Activated T-cell treated with anti-CD3 and anti-CD28 coated beads, Interleukin-2, amount 50 U/mL, for 24 hours (primary cell): Measurements from ENCODE around the gene USPL1.
A peak's percentile ranks its signal among the peaks of the same experiment; 100 is the strongest.

Experiments
- DNase-seq: peaks from one replicate; pipeline ENCODE4 v3.0.0-alpha.2; 2020
- H3K27ac Mint-ChIP-seq: 2 replicates; pipeline ENCODE4 v1.8.0; 2020; ENCODE audit warnings: mild to moderate bottlenecking, mixed read lengths
- H3K27me3 Mint-ChIP-seq: 2 replicates; pipeline ENCODE4 v1.8.0; 2020; ENCODE audit warnings: mixed read lengths
- H3K36me3 Mint-ChIP-seq: 2 replicates; pipeline ENCODE4 v1.8.0; 2020; ENCODE audit warnings: low read depth, mixed read lengths
- H3K4me1 Mint-ChIP-seq: 2 replicates; pipeline ENCODE4 v1.8.0; 2020; ENCODE audit warnings: low read depth, mixed read lengths
- H3K4me3 Mint-ChIP-seq: 2 replicates; pipeline ENCODE4 v1.8.0; 2020; ENCODE audit warnings: mild to moderate bottlenecking, moderate library complexity, mixed read lengths
- H3K9me3 Mint-ChIP-seq: 2 replicates; pipeline ENCODE4 v1.8.0; 2020; ENCODE audit warnings: mixed read lengths

The USPL1 gene

GRCh38 chr13:30617315-30618185 lies at the start of gene USPL1:
Gene USPL1, plus strand, starts transcription at chr13:30617920. Its CDS starts 3,221 bp downstream, at chr13:30621141.
- H3K4me3 Mint-ChIP-seq, result no peak within 1 kb of the TSS

GRCh38 chr13:30569901-30570576 lies 47.7 kb upstream of the USPL1 start:
- Mint-ChIP-seq H3K9me3 (no peaks in the 10 kb centered on the region), H3K27me3 (no peaks in the 10 kb centered on the region), H3K27ac (peak overlapping the region; percentile 2), H3K4me1 (peaks cover 32% of the 10 kb centered on the region), H3K36me3 (no peaks in the 10 kb centered on the region), H3K4me3 (no peak overlapping the region)
- no peak for DNase-seq

More at GRCh38 chr13:30617315-30618185, at the start of gene USPL1:
- Mint-ChIP-seq H3K27me3 (no peaks in the 10 kb centered on the region), H3K36me3 (peaks cover 31% of the 10 kb centered on the region), H3K9me3 (no peaks in the 10 kb centered on the region), H3K4me1 (peaks cover 27% of the 10 kb centered on the region), H3K27ac (no peak within 1 kb of the TSS)
- peak; percentile 99 for DNase-seq

GRCh38 chr13:30570691-30571090 lies 47.0 kb upstream of the USPL1 start:
- Mint-ChIP-seq H3K27me3 (no peaks in the 10 kb centered on the region), H3K9me3 (no peaks in the 10 kb centered on the region), H3K36me3 (no peaks in the 10 kb centered on the region), H3K4me3 (no peak overlapping the region), H3K27ac (no peak overlapping the region), H3K4me1 (peaks cover 32% of the 10 kb centered on the region)
- DNase-seq, result no peak

- no peak for DNase-seq
- Mint-ChIP-seq H3K4me3 (peak overlapping the region; percentile 56), H3K9me3 (no peaks in the 10 kb centered on the region), H3K27ac (peak overlapping the region; percentile 76), H3K27me3 (no peaks in the 10 kb centered on the region), H3K36me3 (no peaks in the 10 kb centered on the region), H3K4me1 (peaks cover 50% of the 10 kb centered on the region)
These were observed 44.9 kb upstream of the USPL1 start for GRCh38 chr13:30572859-30573275.

GRCh38 chr13:30576528-30576927 lies 41.2 kb upstream of the USPL1 start:
- Mint-ChIP-seq H3K27ac (no peak overlapping the region), H3K9me3 (no peaks in the 10 kb centered on the region), H3K4me3 (no peak overlapping the region), H3K4me1 (peaks cover 38% of the 10 kb centered on the region), H3K36me3 (no peaks in the 10 kb centered on the region), H3K27me3 (no peaks in the 10 kb centered on the region)
- no peak for DNase-seq

GRCh38 chr13:30577401-30577852 lies 40.3 kb upstream of the USPL1 start:
- peak; percentile 39 for DNase-seq
- H3K36me3 Mint-ChIP-seq, result no peaks in the 10 kb centered on the region
- H3K4me3 Mint-ChIP-seq, result no peak overlapping the region
- no peaks in the 10 kb centered on the region for H3K9me3 Mint-ChIP-seq
- H3K4me1 Mint-ChIP-seq, result peaks cover 32% of the 10 kb centered on the region
- no peaks in the 10 kb centered on the region for H3K27me3 Mint-ChIP-seq
- H3K27ac Mint-ChIP-seq, result no peak overlapping the region

GRCh38 chr13:30580852-30581502 lies 36.7 kb upstream of the USPL1 start:
- Mint-ChIP-seq H3K36me3 (no peaks in the 10 kb centered on the region), H3K27me3 (no peaks in the 10 kb centered on the region), H3K4me3 (no peak overlapping the region), H3K4me1 (peaks cover 22% of the 10 kb centered on the region), H3K9me3 (no peaks in the 10 kb centered on the region), H3K27ac (no peak overlapping the region)
- no peak for DNase-seq

GRCh38 chr13:30581582-30581981 lies 36.1 kb upstream of the USPL1 start:
- Mint-ChIP-seq H3K27me3 (no peaks in the 10 kb centered on the region), H3K9me3 (no peaks in the 10 kb centered on the region), H3K4me1 (peaks cover 18% of the 10 kb centered on the region), H3K27ac (no peak overlapping the region), H3K36me3 (no peaks in the 10 kb centered on the region), H3K4me3 (no peak overlapping the region)
- no peak for DNase-seq

- Mint-ChIP-seq H3K4me3 (no peak overlapping the region), H3K36me3 (no peaks in the 10 kb centered on the region), H3K27ac (no peak overlapping the region), H3K9me3 (no peaks in the 10 kb centered on the region), H3K27me3 (no peaks in the 10 kb centered on the region), H3K4me1 (no peaks in the 10 kb centered on the region)
- no peak for DNase-seq
These were observed 33.5 kb upstream of the USPL1 start for GRCh38 chr13:30584051-30584731.

GRCh38 chr13:30585748-30586262 lies 31.9 kb upstream of the USPL1 start:
- H3K27ac Mint-ChIP-seq, result no peak overlapping the region
- H3K9me3 Mint-ChIP-seq, result no peaks in the 10 kb centered on the region
- no peaks in the 10 kb centered on the region for H3K36me3 Mint-ChIP-seq
- H3K27me3 Mint-ChIP-seq, result no peaks in the 10 kb centered on the region
- H3K4me3 Mint-ChIP-seq, result no peak overlapping the region
- DNase-seq, result no peak
- H3K4me1 Mint-ChIP-seq, result no peaks in the 10 kb centered on the region

GRCh38 chr13:30587231-30587630 lies 30.5 kb upstream of the USPL1 start:
- no peaks in the 10 kb centered on the region for H3K36me3 Mint-ChIP-seq
- H3K4me3 Mint-ChIP-seq, result no peak overlapping the region
- H3K27ac Mint-ChIP-seq, result no peak overlapping the region
- H3K9me3 Mint-ChIP-seq, result no peaks in the 10 kb centered on the region
- no peaks in the 10 kb centered on the region for H3K4me1 Mint-ChIP-seq
- no peak for DNase-seq
- no peaks in the 10 kb centered on the region for H3K27me3 Mint-ChIP-seq

GRCh38 chr13:30587739-30588138 lies 30.0 kb upstream of the USPL1 start:
- Mint-ChIP-seq H3K9me3 (no peaks in the 10 kb centered on the region), H3K4me1 (no peaks in the 10 kb centered on the region), H3K36me3 (no peaks in the 10 kb centered on the region), H3K27ac (no peak overlapping the region), H3K4me3 (no peak overlapping the region), H3K27me3 (no peaks in the 10 kb centered on the region)
- no peak for DNase-seq

- DNase-seq, result no peak
- Mint-ChIP-seq H3K36me3 (no peaks in the 10 kb centered on the region), H3K4me1 (peaks cover 1% of the 10 kb centered on the region), H3K27ac (no peak overlapping the region), H3K9me3 (no peaks in the 10 kb centered on the region), H3K4me3 (no peak overlapping the region), H3K27me3 (no peaks in the 10 kb centered on the region)
These were observed 24.7 kb upstream of the USPL1 start for GRCh38 chr13:30593001-30593400.

GRCh38 chr13:30600496-30600895 lies 17.2 kb upstream of the USPL1 start:
- DNase-seq, result no peak
- Mint-ChIP-seq H3K27ac (no peak overlapping the region), H3K4me1 (no peaks in the 10 kb centered on the region), H3K4me3 (no peak overlapping the region), H3K36me3 (no peaks in the 10 kb centered on the region), H3K9me3 (no peaks in the 10 kb centered on the region), H3K27me3 (no peaks in the 10 kb centered on the region)
